ENCODE data around the gene ZDHHC16.

DNA sequence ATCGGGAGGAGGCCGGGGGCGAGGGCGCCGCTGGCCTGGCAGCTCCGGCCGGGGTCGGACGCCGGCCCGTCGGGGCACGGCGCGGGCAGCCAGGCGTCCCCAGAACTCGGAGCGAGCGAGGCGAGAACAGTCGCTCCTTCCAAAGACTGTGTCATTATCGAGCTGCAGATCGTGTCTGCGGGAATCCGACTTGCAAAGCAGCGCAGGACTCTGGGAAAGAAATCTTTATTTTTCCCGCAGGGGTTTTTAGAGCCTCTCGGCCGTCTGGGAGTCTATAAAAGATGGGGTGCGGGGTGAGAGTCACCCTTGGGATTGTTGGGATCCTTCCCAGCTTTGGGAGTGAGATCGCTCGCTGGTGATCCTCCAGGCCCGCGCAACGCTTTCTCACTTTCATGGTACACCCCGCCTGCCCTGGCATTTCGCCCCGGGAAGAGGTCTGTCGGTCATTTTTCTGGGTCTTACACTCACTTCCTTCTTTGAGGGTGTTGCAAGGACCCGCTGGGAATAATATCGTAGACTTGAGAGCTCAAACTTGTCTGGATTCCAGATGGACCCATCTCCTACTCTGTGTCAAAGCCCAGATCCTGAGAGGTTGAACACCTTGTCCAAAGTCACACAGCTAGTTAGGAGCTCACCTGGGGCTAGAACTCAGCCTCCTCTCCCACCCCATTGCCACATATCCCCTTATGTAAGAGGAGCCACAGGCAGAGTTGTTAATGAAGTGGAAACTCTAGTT is 53.8 kb downstream of the ZDHHC16 start:
- TF ChIP-seq POLR2AphosphoS5 (IDR thresholded peaks at IDR 0.05; ENCODE audit: low read depth, low read length): no peak
- no peak for TF ChIP-seq TAF1 (IDR thresholded peaks at IDR 0.05; ENCODE audit: low read depth, low read length)
